ENCODE measurements around the gene CRHR1.

- TF ChIP-seq, protein P1, sequence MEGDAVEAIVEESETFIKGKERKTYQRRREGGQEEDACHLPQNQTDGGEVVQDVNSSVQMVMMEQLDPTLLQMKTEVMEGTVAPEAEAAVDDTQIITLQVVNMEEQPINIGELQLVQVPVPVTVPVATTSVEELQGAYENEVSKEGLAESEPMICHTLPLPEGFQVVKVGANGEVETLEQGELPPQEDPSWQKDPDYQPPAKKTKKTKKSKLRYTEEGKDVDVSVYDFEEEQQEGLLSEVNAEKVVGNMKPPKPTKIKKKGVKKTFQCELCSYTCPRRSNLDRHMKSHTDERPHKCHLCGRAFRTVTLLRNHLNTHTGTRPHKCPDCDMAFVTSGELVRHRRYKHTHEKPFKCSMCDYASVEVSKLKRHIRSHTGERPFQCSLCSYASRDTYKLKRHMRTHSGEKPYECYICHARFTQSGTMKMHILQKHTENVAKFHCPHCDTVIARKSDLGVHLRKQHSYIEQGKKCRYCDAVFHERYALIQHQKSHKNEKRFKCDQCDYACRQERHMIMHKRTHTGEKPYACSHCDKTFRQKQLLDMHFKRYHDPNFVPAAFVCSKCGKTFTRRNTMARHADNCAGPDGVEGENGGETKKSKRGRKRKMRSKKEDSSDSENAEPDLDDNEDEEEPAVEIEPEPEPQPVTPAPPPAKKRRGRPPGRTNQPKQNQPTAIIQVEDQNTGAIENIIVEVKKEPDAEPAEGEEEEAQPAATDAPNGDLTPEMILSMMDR (IDR thresholded peaks at IDR 0.05; ENCODE audit: low read length): no peak
- no peak for TF ChIP-seq EZH2 (optimal IDR thresholded peaks at IDR 0.05; ENCODE audit: low read depth, low read length)
Observed at GRCh38 chr17:45786349-45786748, 2.2 kb downstream of the CRHR1 start.
